Fibroblast of lung (primary cell): ENCODE data around the gene TMEM132D. TPM values are rescaled to one million over a fixed set of nuclear protein-coding genes. Genes with fewer than 3 reads are reported as not detected.

ENCODE experiments used
- DNase-seq, 2 donors: peaks; one replicate each; pipeline versions ENCODE4 v3.0.0 to v3.0.0-alpha.2; 2010; ENCODE audit warnings: low read depth in 2 of 2
- H2AFZ ChIP-seq: 2 replicates; pipeline ENCODE4 v1.5.1; 2012; ENCODE audit warnings: low read length, control low read depth, inconsistent platforms
- H3K27ac ChIP-seq: 2 replicates; pipeline ENCODE4 v1.5.1; 2011; ENCODE audit warnings: low read length, control low read depth; ENCODE audit not compliant: insufficient read depth
- H3K27me3 ChIP-seq: 2 replicates; pipeline ENCODE4 v1.5.1; 2011; ENCODE audit warnings: mild to moderate bottlenecking, low read length; ENCODE audit not compliant: control insufficient read depth, insufficient read depth
- H3K36me3 ChIP-seq: 2 replicates; pipeline ENCODE4 v1.5.1; 2011; ENCODE audit warnings: low read length; ENCODE audit not compliant: control insufficient read depth, insufficient read depth
- H3K4me1 ChIP-seq: 2 replicates; pipeline ENCODE4 v1.5.1; 2011; ENCODE audit warnings: low read length; ENCODE audit not compliant: control insufficient read depth, insufficient read depth; ENCODE audit errors: extremely low read depth
- H3K4me2 ChIP-seq: 2 replicates; pipeline ENCODE4 v1.5.1; 2011; ENCODE audit warnings: low read length, control low read depth; ENCODE audit not compliant: insufficient read depth; ENCODE audit errors: extremely low read depth
- H3K4me3 ChIP-seq, 4 experiments: fragments of 200-600 bp in 1 of 4; sonication (generic) in 1 of 4; replicated peaks in 1 of 4; 2 replicates each; pipeline ENCODE4 v1.5.1; 2011 to 2016; ENCODE audit warnings: low read length in 4 of 4, low read depth in 3 of 4, mild to moderate bottlenecking in 3 of 4, control low read depth in 2 of 4, inconsistent platforms in 1 of 4, mixed read lengths in 1 of 4; ENCODE audit not compliant: insufficient read depth in 1 of 4; ENCODE audit errors: control extremely low read depth in 1 of 4
- H3K79me2 ChIP-seq: 2 replicates; pipeline ENCODE4 v1.5.1; 2012; ENCODE audit warnings: mild to moderate bottlenecking, low read length, inconsistent platforms; ENCODE audit not compliant: control insufficient read depth, insufficient read depth
- H3K9ac ChIP-seq: 2 replicates; pipeline ENCODE4 v1.5.1; 2011; ENCODE audit warnings: mild to moderate bottlenecking, low read length, control low read depth; ENCODE audit not compliant: insufficient read depth
- H3K9me3 ChIP-seq: 2 replicates; pipeline ENCODE4 v1.5.1; 2012; ENCODE audit warnings: low read depth, low read length; ENCODE audit not compliant: control insufficient read depth, insufficient read depth
- H4K20me1 ChIP-seq: 2 replicates; pipeline ENCODE4 v1.5.1; 2011; ENCODE audit warnings: low read length; ENCODE audit not compliant: control insufficient read depth, insufficient read depth; ENCODE audit errors: extremely low read depth
- EZH2 ChIP-seq: IDR thresholded peaks from 2 replicates; pipeline ENCODE4 v1.5.1; 2012; ENCODE audit warnings: low read length, control low read depth, mild to moderate bottlenecking; ENCODE audit errors: missing control alignments
- polyA plus RNA-seq, 2 donors: library from polyadenylated mRNA; depleted of rRNA in 1 of 2; stranded (reverse) in 1 of 2; unstranded in 1 of 2; fragments of >200 nt; gene quantifications; 2 replicates each; pipeline ENCODE4 v1.2.1, GENCODE V29; 2011 to 2012; ENCODE audit warnings: missing spikeins in 1 of 2
- total RNA-seq: library from RNA; depleted of rRNA; stranded (reverse); fragments of >200 nt; gene quantifications from 2 replicates; pipeline ENCODE4 v1.2.1, GENCODE V29; 2014
- TF ChIP-seq, protein P1 (sequence below), 2 donors: IDR thresholded peaks in 1 of 2; conservative IDR thresholded peaks in 1 of 2; 1 replicate in 1 of 2; 2 replicates in 1 of 2; pipeline ENCODE4 v1.5.1; 2011 to 2012; ENCODE audit warnings: low read length in 2 of 2, control low read depth in 1 of 2, inconsistent platforms in 1 of 2, low read depth in 1 of 2, mild to moderate bottlenecking in 1 of 2

TMEM132D gene
- total and polyA plus RNA-seq, 2 donors (not counting 1 experiment from before 2014, with no cell fraction given): not detected

DNA sequence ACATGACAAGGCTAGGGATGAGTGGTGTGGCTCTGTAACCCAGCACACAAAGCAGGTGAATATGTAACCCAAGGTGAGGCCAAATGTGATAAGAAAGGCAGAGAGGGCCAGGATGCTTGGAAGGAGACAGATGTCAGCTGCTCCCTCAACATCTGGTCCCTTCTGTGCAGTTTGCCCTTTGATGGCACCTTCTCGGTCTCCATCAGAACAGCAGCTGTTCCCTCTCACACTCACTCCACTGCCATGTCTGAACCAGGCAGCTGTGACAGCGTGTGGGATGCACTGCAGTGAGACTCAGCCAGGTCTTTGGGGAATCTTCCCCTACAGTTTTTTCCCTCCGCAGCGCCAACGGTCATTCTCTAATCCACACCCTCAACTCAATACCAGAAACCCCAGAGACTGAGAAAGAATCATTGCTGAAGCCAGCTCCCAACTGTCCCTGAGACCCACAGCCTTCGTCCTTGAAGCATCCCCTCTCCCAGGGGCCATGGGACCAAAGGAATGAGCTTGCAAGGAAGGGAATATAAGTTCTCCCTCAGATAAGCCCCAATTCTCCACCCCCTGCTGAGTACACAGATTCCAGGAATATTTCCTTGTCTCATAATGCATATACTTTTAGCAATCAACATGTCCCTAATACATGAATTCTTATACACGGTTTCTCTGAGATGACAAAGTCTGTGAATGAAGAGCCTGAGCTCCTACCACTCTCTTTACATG, 820.5 kb downstream of the TMEM132D start:
- TF ChIP-seq EZH2: no peak
- TF ChIP-seq, protein P1, sequence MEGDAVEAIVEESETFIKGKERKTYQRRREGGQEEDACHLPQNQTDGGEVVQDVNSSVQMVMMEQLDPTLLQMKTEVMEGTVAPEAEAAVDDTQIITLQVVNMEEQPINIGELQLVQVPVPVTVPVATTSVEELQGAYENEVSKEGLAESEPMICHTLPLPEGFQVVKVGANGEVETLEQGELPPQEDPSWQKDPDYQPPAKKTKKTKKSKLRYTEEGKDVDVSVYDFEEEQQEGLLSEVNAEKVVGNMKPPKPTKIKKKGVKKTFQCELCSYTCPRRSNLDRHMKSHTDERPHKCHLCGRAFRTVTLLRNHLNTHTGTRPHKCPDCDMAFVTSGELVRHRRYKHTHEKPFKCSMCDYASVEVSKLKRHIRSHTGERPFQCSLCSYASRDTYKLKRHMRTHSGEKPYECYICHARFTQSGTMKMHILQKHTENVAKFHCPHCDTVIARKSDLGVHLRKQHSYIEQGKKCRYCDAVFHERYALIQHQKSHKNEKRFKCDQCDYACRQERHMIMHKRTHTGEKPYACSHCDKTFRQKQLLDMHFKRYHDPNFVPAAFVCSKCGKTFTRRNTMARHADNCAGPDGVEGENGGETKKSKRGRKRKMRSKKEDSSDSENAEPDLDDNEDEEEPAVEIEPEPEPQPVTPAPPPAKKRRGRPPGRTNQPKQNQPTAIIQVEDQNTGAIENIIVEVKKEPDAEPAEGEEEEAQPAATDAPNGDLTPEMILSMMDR (conservative IDR thresholded peaks at IDR 0.05 in 1 of 2, IDR thresholded peaks at IDR 0.05 in 1 of 2; ENCODE audit: low read depth in 1 of 2, low read length in 2 of 2): no peak
- H3K79me2 ChIP-seq: no peaks in the 10 kb centered on the region
- H3K4me2 ChIP-seq: no peak overlapping the region
- no peaks in the 10 kb centered on the region for H3K27me3 ChIP-seq
- no peaks in the 10 kb centered on the region for H4K20me1 ChIP-seq
- no peaks in the 10 kb centered on the region for H3K4me1 ChIP-seq
- H3K9me3 ChIP-seq: no peaks in the 10 kb centered on the region
- H3K27ac ChIP-seq: no peak overlapping the region
- H3K9ac ChIP-seq: no peak overlapping the region
- DNase-seq: no peak
- H3K36me3 ChIP-seq: no peaks in the 10 kb centered on the region
- H2AFZ ChIP-seq: no peak overlapping the region
- H3K4me3 ChIP-seq: no peak overlapping the region

DNA sequence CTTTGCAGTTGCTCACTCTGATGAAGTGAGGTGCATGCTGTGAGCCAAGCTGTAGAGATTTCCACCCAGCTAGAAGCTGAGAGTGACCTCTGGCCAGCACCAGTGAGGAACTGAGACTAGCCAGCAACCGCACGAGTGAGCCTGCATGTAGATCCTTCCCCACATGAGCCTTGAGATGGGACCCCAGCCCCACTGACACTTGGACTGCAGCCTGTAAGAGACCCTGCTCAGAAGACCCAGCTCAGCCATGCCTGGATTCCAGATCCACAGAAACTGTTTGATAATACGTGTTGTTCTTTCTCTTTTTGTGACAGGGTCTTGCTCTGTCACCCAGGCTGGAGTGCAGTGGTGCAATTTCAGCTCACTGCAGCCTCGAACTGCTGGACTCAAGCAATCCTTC, 821.4 kb downstream of the TMEM132D start:
- no peaks in the 10 kb centered on the region for H3K9me3 ChIP-seq

DNA sequence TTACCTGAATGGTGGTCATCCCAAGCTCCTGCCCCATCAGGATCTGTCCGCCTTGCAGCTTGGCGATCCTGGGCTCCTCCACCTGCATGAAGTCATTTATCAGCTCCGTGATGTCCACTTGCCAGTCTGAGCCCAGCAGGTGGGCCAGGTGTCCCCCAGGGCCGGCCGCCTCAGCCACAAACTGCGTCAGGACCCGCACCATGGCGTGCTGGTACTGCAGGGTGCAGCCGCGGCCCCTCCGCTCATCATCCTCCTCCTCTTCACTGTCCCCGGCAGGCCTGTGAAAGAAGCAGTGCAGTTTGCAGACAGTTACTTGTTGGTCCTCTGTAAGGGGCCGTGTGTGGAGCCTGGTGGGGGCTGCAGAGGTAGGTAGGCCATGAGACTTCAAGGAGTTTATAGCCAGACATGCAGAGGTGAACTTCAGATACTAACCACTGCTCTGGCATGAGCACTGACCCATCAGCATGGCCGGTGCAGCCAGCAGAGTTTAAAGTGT, 822.0 kb downstream of the TMEM132D start:
- Histone ChIP-seq H3K79me2 (no peaks in the 10 kb centered on the region), H3K36me3 (no peaks in the 10 kb centered on the region)

More for the DNA sequence above, 821.4 kb downstream of the TMEM132D start:
- Histone ChIP-seq H4K20me1 (no peaks in the 10 kb centered on the region), H3K27ac (no peak overlapping the region), H3K4me3 (no peak overlapping the region), H2AFZ (no peak overlapping the region), H3K79me2 (no peaks in the 10 kb centered on the region), H3K27me3 (no peaks in the 10 kb centered on the region), H3K4me1 (no peaks in the 10 kb centered on the region), H3K9ac (no peak overlapping the region), H3K4me2 (no peak overlapping the region), H3K36me3 (no peaks in the 10 kb centered on the region)
- TF ChIP-seq, protein P1 (conservative IDR thresholded peaks at IDR 0.05 in 1 of 2, IDR thresholded peaks at IDR 0.05 in 1 of 2; ENCODE audit: low read depth in 1 of 2, low read length in 2 of 2): no peak
- TF ChIP-seq EZH2: no peak
- no peak for DNase-seq

More for the DNA sequence above, 822.0 kb downstream of the TMEM132D start:
- Histone ChIP-seq H4K20me1 (no peaks in the 10 kb centered on the region), H3K27me3 (no peaks in the 10 kb centered on the region), H3K4me2 (no peak overlapping the region), H2AFZ (no peak overlapping the region), H3K9ac (no peak overlapping the region), H3K4me3 (no peak overlapping the region), H3K4me1 (no peaks in the 10 kb centered on the region), H3K9me3 (no peaks in the 10 kb centered on the region), H3K27ac (no peak overlapping the region)
- no peak for DNase-seq
- TF ChIP-seq EZH2: no peak
- TF ChIP-seq, protein P1 (conservative IDR thresholded peaks at IDR 0.05 in 1 of 2, IDR thresholded peaks at IDR 0.05 in 1 of 2; ENCODE audit: low read depth in 1 of 2, low read length in 2 of 2): no peak
